Astrocyte (in vitro differentiated cells and primary cell): Measurements from ENCODE around the gene MAEA. TPM values are rescaled to one million over a fixed set of nuclear protein-coding genes. Genes with fewer than 3 reads are reported as not detected.

Experiments used
- DNase-seq: peaks from one replicate; pipeline ENCODE4 v3.0.0-alpha.2; 2010; ENCODE audit warnings: low read depth
- FAIRE-seq: peaks from 2 replicates; lab custom pipeline; 2011; peaks lifted over from hg19 to GRCh38; lab: Jason Lieb, UNC
- H2AFZ ChIP-seq: 2 replicates; pipeline ENCODE4 v1.6.0; 2012; ENCODE audit warnings: low read depth, low read length, inconsistent platforms
- H3K27ac ChIP-seq: 2 replicates; pipeline ENCODE4 v1.5.1; 2011; ENCODE audit warnings: low read depth, low read length, inconsistent platforms
- H3K27me3 ChIP-seq: 2 replicates; pipeline ENCODE4 v1.6.0; 2011; ENCODE audit warnings: low read length, inconsistent platforms; ENCODE audit not compliant: insufficient read depth
- H3K36me3 ChIP-seq: 2 replicates; pipeline ENCODE4 v1.5.1; 2011; ENCODE audit warnings: low read length, inconsistent platforms; ENCODE audit not compliant: insufficient read depth
- H3K4me1 ChIP-seq: 2 replicates; pipeline ENCODE4 v1.5.1; 2011; ENCODE audit warnings: low read length, inconsistent platforms; ENCODE audit not compliant: insufficient read depth
- H3K4me2 ChIP-seq: 2 replicates; pipeline ENCODE4 v1.6.0; 2012; ENCODE audit warnings: low read length, inconsistent platforms
- H3K4me3 ChIP-seq: 2 replicates; pipeline ENCODE4 v1.5.1; 2011; ENCODE audit warnings: low read depth, mild to moderate bottlenecking, low read length, inconsistent platforms; ENCODE audit not compliant: insufficient read depth
- H3K79me2 ChIP-seq: 2 replicates; pipeline ENCODE4 v1.6.0; 2012; ENCODE audit warnings: mild to moderate bottlenecking, low read length, inconsistent platforms; ENCODE audit not compliant: insufficient read depth
- H3K9ac ChIP-seq: 2 replicates; pipeline ENCODE4 v1.6.0; 2012; ENCODE audit warnings: mild to moderate bottlenecking, low read length, inconsistent platforms
- H3K9me3 ChIP-seq: 2 replicates; pipeline ENCODE4 v1.5.1; 2012; ENCODE audit warnings: low read depth, mild to moderate bottlenecking, low read length, inconsistent platforms; ENCODE audit not compliant: insufficient read depth
- H4K20me1 ChIP-seq: 2 replicates; pipeline ENCODE4 v1.6.0; 2012; ENCODE audit warnings: low read length, inconsistent platforms; ENCODE audit not compliant: insufficient read depth
- H3K27ac Mint-ChIP-seq: one replicate; pipeline ENCODE4 v1.8.0; 2021; ENCODE audit warnings: mild to moderate bottlenecking, mixed read lengths; ENCODE audit not compliant: unreplicated experiment
- H3K27me3 Mint-ChIP-seq: one replicate; pipeline ENCODE4 v1.8.0; 2021; ENCODE audit warnings: low read depth, mixed read lengths; ENCODE audit not compliant: unreplicated experiment
- H3K36me3 Mint-ChIP-seq: one replicate; pipeline ENCODE4 v1.8.0; 2021; ENCODE audit warnings: low read depth, mixed read lengths; ENCODE audit not compliant: unreplicated experiment
- H3K4me1 Mint-ChIP-seq: one replicate; pipeline ENCODE4 v1.8.0; 2021; ENCODE audit warnings: low read depth, mixed read lengths; ENCODE audit not compliant: unreplicated experiment
- H3K4me3 Mint-ChIP-seq: one replicate; pipeline ENCODE4 v1.8.0; 2021; ENCODE audit warnings: mild to moderate bottlenecking, moderate library complexity, mixed read lengths; ENCODE audit not compliant: unreplicated experiment
- H3K9me3 Mint-ChIP-seq: one replicate; pipeline ENCODE4 v1.8.0; 2021; ENCODE audit warnings: mild to moderate bottlenecking, mixed read lengths; ENCODE audit not compliant: unreplicated experiment
- EZH2 ChIP-seq: IDR thresholded peaks from 2 replicates; pipeline ENCODE4 v1.6.1; 2012; ENCODE audit warnings: mild to moderate bottlenecking, low read length, inconsistent platforms; ENCODE audit not compliant: insufficient read depth
- total RNA-seq: library from RNA; stranded (reverse); gene quantifications from 2 replicates; pipeline ENCODE4 v1.2.1, GENCODE V29; 2021
- TF ChIP-seq, protein P1 (sequence below): IDR thresholded peaks from 2 replicates; pipeline ENCODE4 v1.5.1; 2011; ENCODE audit warnings: low read depth, mild to moderate bottlenecking, inconsistent platforms, low read length, moderate library complexity; ENCODE audit not compliant: insufficient read depth

Gene MAEA
- total RNA-seq, 1 donor from 2014 or later = 79.3 TPM

DNA sequence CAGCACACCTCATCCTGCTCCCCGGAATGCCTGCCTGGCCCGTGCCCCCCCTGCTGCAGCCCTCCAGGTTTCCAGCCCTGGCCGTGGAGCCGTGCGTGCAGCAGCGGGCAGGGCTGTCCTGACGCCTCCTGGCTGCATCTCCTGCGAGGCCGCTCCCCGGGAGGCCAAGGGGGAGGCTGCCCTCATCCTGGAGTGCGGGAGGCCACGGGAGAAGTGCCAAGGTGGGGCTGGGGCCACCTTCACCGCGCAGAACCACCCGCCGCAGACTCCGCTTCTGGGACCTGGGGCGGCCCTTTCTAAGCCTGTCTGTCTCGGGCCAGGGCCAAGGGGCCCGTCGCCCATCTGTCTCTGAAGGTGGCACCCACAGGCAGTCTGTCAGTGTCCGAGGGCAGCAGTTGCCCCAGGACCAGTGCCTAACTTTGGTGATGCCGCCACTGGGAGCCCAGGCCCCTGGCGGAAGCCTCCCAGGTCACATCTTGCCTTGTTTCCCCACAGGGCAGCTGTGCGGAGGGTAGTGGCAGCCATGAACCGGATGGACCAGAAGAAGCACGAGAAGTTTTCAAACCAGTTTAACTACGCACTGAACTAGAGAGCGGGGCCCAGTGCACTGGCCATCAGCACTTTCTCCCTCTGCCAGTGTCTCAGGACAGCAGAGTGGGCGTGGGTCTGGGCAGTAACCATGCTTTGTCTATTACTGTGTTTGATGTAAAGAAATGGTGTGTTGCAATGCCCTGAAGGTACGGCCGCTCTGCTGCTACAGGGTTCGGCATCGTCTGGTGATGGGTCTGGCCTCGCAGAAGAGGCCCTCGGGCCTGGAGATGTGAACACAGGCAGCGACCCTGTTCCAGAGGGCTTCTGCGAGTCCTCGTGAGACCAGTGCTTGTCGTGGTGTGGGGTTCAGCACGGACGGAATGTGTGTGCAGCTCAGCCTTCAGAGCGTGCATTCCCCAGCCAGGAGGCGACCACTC, 96.0 kb downstream of the MAEA start:
- H3K9ac ChIP-seq = no peak overlapping the region
- no peaks in the 10 kb centered on the region for H3K27me3 ChIP-seq
- FAIRE-seq (no peak), DNase-seq (no peak)
- Mint-ChIP-seq H3K27ac (no peak overlapping the region), H3K27me3 (no peaks in the 10 kb centered on the region), H3K36me3 (peaks cover 28% of the 10 kb centered on the region), H3K4me1 (no peaks in the 10 kb centered on the region), H3K9me3 (peaks cover 16% of the 10 kb centered on the region), H3K4me3 (no peak overlapping the region)
- peaks cover under 1% of the 10 kb centered on the region for H4K20me1 ChIP-seq
- no peak overlapping the region for H3K27ac ChIP-seq
- no peak for TF ChIP-seq EZH2
- TF ChIP-seq, protein P1, sequence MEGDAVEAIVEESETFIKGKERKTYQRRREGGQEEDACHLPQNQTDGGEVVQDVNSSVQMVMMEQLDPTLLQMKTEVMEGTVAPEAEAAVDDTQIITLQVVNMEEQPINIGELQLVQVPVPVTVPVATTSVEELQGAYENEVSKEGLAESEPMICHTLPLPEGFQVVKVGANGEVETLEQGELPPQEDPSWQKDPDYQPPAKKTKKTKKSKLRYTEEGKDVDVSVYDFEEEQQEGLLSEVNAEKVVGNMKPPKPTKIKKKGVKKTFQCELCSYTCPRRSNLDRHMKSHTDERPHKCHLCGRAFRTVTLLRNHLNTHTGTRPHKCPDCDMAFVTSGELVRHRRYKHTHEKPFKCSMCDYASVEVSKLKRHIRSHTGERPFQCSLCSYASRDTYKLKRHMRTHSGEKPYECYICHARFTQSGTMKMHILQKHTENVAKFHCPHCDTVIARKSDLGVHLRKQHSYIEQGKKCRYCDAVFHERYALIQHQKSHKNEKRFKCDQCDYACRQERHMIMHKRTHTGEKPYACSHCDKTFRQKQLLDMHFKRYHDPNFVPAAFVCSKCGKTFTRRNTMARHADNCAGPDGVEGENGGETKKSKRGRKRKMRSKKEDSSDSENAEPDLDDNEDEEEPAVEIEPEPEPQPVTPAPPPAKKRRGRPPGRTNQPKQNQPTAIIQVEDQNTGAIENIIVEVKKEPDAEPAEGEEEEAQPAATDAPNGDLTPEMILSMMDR = no peak
- no peaks in the 10 kb centered on the region for H3K79me2 ChIP-seq
- no peak overlapping the region for H3K4me2 ChIP-seq
- H3K4me3 ChIP-seq = no peak overlapping the region
- H3K36me3 ChIP-seq = no peaks in the 10 kb centered on the region
- no peaks in the 10 kb centered on the region for H3K9me3 ChIP-seq
- no peak overlapping the region for H2AFZ ChIP-seq
- H3K4me1 ChIP-seq = no peaks in the 10 kb centered on the region

Other genes starting within 250 kb of the MAEA start
- 2.0 and 2.2 TPM in 2 replicates for gene RNF212, start 176.3 kb upstream of the MAEA start, total RNA-seq
- gene SPON2, start 117.3 kb upstream of the MAEA start, total RNA-seq = 47.8 and 55.5 TPM in 2 replicates
- 115 and 136 TPM in 2 replicates for gene CTBP1, start 40.8 kb upstream of the MAEA start, total RNA-seq
- 14.2 and 14.8 TPM in 2 replicates for gene UVSSA, start 57.3 kb downstream of the MAEA start, total RNA-seq
- not detected in 2 replicates for gene NKX1-1, start 116.6 kb downstream of the MAEA start, total RNA-seq